VCaP (cell line): ENCODE data around the gene TBC1D17.

Experiments used
- H3K27ac ChIP-seq: fragments of 450-650 bp; 2 replicates; pipeline ENCODE4 v1.5.1; 2017
- TF ChIP-seq, protein P1 (sequence below): fragments of 450-650 bp; conservative IDR thresholded peaks from 2 replicates; pipeline ENCODE4 v1.5.1; 2017; ENCODE audit warnings: mild to moderate bottlenecking, moderate library complexity

TBC1D17 gene

DNA sequence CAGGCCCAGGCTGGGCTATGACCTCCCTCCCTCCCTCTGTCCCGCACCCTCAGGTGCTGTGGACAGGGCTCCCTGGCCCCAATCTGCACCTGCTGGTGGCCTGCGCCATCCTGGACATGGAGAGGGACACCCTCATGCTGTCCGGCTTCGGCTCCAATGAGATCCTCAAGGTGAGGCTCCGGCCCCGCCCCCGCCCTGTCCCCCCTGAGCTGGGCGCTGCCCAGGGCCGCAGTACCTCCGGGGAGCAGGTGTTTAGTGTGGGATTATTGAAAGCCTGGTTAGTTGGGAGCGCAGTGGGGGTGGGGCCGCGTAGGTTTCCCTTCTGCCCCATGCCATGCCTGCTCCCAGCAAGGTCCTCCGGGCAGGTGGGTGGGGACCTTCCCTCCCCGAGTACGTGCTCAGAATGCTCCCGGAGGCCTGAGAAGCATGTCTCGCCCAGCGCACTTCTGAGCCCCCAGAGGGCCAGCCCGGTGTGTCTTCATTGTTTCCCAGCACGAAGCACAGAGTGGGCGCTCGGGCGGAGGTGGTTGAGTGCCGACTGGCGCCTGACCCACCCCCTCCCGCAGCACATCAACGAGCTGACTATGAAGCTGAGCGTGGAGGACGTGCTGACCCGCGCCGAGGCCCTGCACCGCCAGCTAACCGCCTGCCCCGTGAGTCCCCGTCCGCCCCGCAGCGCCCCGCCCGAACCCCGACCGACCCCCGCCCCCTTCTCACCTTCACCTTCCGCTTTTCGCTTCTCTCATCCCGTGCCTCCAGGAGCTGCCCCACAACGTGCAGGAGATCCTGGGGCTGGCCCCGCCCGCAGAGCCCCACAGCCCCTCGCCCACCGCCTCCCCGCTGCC lies 10.4 kb downstream of the TBC1D17 start:
- TF ChIP-seq, protein P1, sequence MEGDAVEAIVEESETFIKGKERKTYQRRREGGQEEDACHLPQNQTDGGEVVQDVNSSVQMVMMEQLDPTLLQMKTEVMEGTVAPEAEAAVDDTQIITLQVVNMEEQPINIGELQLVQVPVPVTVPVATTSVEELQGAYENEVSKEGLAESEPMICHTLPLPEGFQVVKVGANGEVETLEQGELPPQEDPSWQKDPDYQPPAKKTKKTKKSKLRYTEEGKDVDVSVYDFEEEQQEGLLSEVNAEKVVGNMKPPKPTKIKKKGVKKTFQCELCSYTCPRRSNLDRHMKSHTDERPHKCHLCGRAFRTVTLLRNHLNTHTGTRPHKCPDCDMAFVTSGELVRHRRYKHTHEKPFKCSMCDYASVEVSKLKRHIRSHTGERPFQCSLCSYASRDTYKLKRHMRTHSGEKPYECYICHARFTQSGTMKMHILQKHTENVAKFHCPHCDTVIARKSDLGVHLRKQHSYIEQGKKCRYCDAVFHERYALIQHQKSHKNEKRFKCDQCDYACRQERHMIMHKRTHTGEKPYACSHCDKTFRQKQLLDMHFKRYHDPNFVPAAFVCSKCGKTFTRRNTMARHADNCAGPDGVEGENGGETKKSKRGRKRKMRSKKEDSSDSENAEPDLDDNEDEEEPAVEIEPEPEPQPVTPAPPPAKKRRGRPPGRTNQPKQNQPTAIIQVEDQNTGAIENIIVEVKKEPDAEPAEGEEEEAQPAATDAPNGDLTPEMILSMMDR = no peak

DNA sequence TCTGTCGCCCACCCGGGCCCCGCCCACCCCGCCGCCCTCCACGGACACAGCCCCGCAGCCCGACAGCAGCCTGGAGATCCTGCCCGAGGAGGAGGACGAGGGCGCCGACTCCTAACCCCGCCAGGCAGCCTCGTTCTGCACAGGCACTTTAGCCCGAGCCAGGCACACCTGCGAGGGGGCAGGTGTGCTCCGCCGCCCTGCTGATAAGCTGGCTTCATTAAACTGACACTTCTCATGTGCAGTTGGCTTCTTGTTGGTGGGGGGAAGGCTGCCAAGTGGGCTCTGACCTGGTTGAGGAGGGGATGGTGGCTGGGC lies 11.0 kb downstream of the TBC1D17 start:
- no peak overlapping the region for H3K27ac ChIP-seq
- TF ChIP-seq, protein P1 = no peak

More for the DNA sequence above, 10.4 kb downstream of the TBC1D17 start:
- H3K27ac ChIP-seq = no peak overlapping the region

DNA sequence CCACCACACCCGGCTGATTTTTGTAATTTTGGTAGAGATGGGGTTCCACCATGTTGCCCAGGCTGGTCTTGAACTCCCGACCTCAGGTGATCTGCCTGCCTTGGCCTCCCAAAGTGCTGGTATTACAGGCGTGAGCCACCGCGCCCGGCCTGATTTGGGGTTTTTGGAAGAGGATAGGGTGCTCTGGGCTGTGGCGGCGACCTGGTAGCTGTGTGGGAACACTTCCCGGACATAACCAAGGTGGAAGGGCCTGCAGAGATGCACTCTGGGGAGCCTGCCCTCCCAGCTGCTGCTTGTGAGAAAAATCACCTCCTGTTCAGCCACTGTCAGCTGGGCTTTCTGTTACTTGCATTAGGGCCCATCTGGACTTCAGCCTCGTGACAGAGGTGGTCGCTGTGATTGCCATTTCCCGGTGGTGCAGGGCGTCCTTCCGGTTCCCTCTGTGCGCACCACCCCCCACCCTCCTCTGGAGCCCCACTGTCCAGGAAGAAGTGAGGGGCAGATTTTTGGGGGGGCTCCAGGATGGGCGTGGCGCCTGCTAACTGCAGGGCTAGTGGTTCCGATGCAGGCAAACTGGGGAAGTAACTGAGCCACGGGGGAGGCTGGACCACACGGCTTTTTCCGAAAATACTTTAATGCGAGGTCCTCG lies 11.7 kb downstream of the TBC1D17 start:
- H3K27ac ChIP-seq = no peak overlapping the region
- TF ChIP-seq, protein P1 = no peak

- H3K27ac ChIP-seq = no peak overlapping the region
- TF ChIP-seq, protein P1 = peak; percentile 71
Measured at GRCh38 chr19:49889687-49890348, 12.3 kb downstream of the TBC1D17 start.

DNA sequence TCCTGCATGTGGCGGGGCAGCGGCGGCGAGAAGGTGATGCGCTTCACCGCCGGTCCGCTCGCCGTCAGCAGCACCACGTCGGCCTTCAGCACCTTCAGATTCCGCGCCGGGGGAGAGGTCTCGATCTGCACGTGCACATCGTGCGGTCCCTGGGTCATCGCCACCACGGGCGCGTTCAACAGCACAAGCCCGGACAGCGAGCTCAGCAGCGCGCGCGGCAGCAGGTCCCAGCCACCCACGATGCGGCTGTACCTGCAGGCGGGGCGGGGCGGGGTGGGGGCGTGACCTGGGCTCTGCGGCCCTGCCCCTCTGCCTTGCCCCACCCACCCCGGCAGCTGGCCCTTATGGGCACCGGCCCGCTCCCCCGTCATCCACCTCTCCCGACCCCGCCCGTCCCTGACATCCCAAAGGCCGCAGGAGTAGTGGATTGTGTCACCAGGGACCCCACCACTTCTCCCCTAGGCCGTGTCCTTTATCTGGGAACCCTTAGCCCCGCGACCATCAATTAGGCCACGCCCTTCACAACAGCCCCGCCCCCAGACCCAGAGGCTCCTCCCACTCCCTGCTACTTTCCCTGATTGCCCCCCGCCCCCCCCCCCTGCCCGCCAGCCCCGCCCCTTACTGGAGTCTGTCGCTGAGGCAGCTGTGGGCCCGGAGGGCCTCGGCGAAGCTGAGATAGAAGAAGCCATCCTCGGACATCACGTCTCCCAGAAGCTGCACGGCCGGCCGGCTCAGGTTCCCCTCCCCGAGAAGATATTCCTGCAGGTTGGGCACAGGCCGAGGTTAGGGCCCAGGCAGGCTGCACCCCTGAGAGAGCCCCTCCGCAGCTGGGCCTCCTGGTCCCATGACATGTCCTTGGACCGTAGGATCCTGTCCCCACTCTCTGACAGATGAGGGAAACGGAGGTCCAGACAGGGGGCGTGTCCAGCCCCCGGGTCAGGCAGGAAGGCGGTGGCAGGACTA lies 13.1 kb downstream of the TBC1D17 start:
- no peak overlapping the region for H3K27ac ChIP-seq
- TF ChIP-seq, protein P1 = peak; percentile 46

DNA sequence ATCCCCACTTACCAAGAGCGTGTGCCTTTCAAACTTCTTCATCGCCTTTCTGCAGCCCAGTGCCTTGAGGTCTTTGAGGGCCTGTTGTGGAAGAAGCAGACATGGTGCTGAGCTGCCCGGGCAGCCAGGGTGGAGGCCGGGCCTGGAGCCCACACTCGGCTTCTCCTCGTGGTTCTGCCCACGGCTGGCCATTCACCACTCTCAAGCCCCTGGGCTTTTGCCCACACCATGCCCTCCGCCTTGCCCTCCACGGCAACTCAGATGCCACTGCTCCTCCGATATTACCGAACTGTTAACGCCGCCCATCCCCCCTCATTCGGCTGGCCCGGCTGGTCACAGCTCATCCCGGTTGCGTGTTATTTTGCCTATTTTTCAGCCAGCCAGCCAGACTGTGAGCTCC lies 13.9 kb downstream of the TBC1D17 start:
- TF ChIP-seq, protein P1 = no peak
- H3K27ac ChIP-seq = no peak overlapping the region
